DOHH2 (cell line): Measurements from ENCODE around the gene CRTAC1.

ENCODE experiments used
- CTCF ChIP-seq: fragments of 200-600 bp; sonication (generic); IDR thresholded peaks from one replicate; pipeline ENCODE4 v1.5.1; 2014; ENCODE audit warnings: antibody characterized with exemption, mild to moderate bottlenecking, low read depth, low read length; ENCODE audit not compliant: poor library complexity, severe bottlenecking
- EZH2phosphoT487 ChIP-seq: fragments of 200-600 bp; sonication (generic); IDR thresholded peaks from 2 replicates; pipeline ENCODE4 v1.6.1; 2017; ENCODE audit warnings: borderline replicate concordance, mild to moderate bottlenecking, antibody characterized with exemption, low read length, moderate library complexity, mixed read lengths

GRCh38 chr10:97919012-97919411 lies 111.4 kb downstream of the CRTAC1 start:
- TF ChIP-seq CTCF (no peak), EZH2phosphoT487 (no peak)
